Activated naive CD4-positive, alpha-beta T cell treated with anti-CD3 and anti-CD28 coated beads, Interleukin-2, amount 50 U/mL, for 24 hours (primary cell): ENCODE data around the gene PKNOX2.

Experiments
- H3K27ac Mint-ChIP-seq: one replicate; pipeline ENCODE4 v1.8.0; 2021; ENCODE audit warnings: mild to moderate bottlenecking, mixed read lengths
- H3K27me3 Mint-ChIP-seq: one replicate; pipeline ENCODE4 v1.8.0; 2021; ENCODE audit warnings: mixed read lengths
- H3K36me3 Mint-ChIP-seq: one replicate; pipeline ENCODE4 v1.8.0; 2021; ENCODE audit warnings: mixed read lengths
- H3K4me1 Mint-ChIP-seq: one replicate; pipeline ENCODE4 v1.8.0; 2021; ENCODE audit warnings: mixed read lengths
- H3K4me3 Mint-ChIP-seq: one replicate; pipeline ENCODE4 v1.8.0; 2021; ENCODE audit warnings: mild to moderate bottlenecking, mixed read lengths
- H3K9me3 Mint-ChIP-seq: one replicate; pipeline ENCODE4 v1.8.0; 2021; ENCODE audit warnings: mixed read lengths

The PKNOX2 gene

GRCh38 chr11:125165843-125166763, 1.6 kb downstream of the PKNOX2 start:
- H3K27me3 Mint-ChIP-seq, result peaks cover 44% of the 10 kb centered on the region
- peak overlapping the region; percentile 90 for H3K4me3 Mint-ChIP-seq

GRCh38 chr11:125166764-125167291, 2.3 kb downstream of the PKNOX2 start:
- Mint-ChIP-seq H3K27ac (no peak overlapping the region), H3K9me3 (no peaks in the 10 kb centered on the region), H3K4me3 (peak overlapping the region; percentile 11), H3K27me3 (peaks cover 46% of the 10 kb centered on the region), H3K36me3 (peaks cover 2% of the 10 kb centered on the region), H3K4me1 (peaks cover 15% of the 10 kb centered on the region)

More at GRCh38 chr11:125165843-125166763, 1.6 kb downstream of the PKNOX2 start:
- Mint-ChIP-seq H3K36me3 (peaks cover 2% of the 10 kb centered on the region), H3K4me1 (peaks cover 15% of the 10 kb centered on the region), H3K9me3 (no peaks in the 10 kb centered on the region), H3K27ac (no peak overlapping the region)

- no peak overlapping the region for H3K4me3 Mint-ChIP-seq
- no peaks in the 10 kb centered on the region for H3K9me3 Mint-ChIP-seq
- peaks cover 47% of the 10 kb centered on the region for H3K27me3 Mint-ChIP-seq
- peaks cover 2% of the 10 kb centered on the region for H3K36me3 Mint-ChIP-seq
- H3K27ac Mint-ChIP-seq, result no peak overlapping the region
- peaks cover 15% of the 10 kb centered on the region for H3K4me1 Mint-ChIP-seq
Observed at GRCh38 chr11:125167292-125167953, 2.9 kb downstream of the PKNOX2 start.

GRCh38 chr11:125167954-125168835, 3.6 kb downstream of the PKNOX2 start:
- peaks cover 2% of the 10 kb centered on the region for H3K36me3 Mint-ChIP-seq
- no peak overlapping the region for H3K27ac Mint-ChIP-seq
- H3K4me1 Mint-ChIP-seq, result peaks cover 15% of the 10 kb centered on the region
- H3K27me3 Mint-ChIP-seq, result peaks cover 47% of the 10 kb centered on the region
- no peaks in the 10 kb centered on the region for H3K9me3 Mint-ChIP-seq
- no peak overlapping the region for H3K4me3 Mint-ChIP-seq

GRCh38 chr11:125168918-125169456, 4.4 kb downstream of the PKNOX2 start:
- Mint-ChIP-seq H3K9me3 (no peaks in the 10 kb centered on the region), H3K4me1 (peaks cover 11% of the 10 kb centered on the region), H3K27me3 (peaks cover 47% of the 10 kb centered on the region), H3K4me3 (no peak overlapping the region), H3K36me3 (peaks cover 2% of the 10 kb centered on the region), H3K27ac (no peak overlapping the region)

- Mint-ChIP-seq H3K4me1 (peaks cover 11% of the 10 kb centered on the region), H3K9me3 (no peaks in the 10 kb centered on the region), H3K27me3 (peaks cover 48% of the 10 kb centered on the region), H3K4me3 (no peak overlapping the region), H3K27ac (no peak overlapping the region), H3K36me3 (peaks cover 2% of the 10 kb centered on the region)
Observed at GRCh38 chr11:125170001-125170509, 5.5 kb downstream of the PKNOX2 start.

- no peak overlapping the region for H3K4me3 Mint-ChIP-seq
- H3K9me3 Mint-ChIP-seq, result no peaks in the 10 kb centered on the region
- no peak overlapping the region for H3K27ac Mint-ChIP-seq
- peaks cover 2% of the 10 kb centered on the region for H3K36me3 Mint-ChIP-seq
- H3K27me3 Mint-ChIP-seq, result peaks cover 50% of the 10 kb centered on the region
- H3K4me1 Mint-ChIP-seq, result peaks cover 8% of the 10 kb centered on the region
Observed at GRCh38 chr11:125170510-125171031, 6.0 kb downstream of the PKNOX2 start.

GRCh38 chr11:125171974-125172373, 7.4 kb downstream of the PKNOX2 start:
- H3K36me3 Mint-ChIP-seq, result no peaks in the 10 kb centered on the region
- peaks cover 50% of the 10 kb centered on the region for H3K27me3 Mint-ChIP-seq
- H3K4me1 Mint-ChIP-seq, result no peaks in the 10 kb centered on the region
- no peaks in the 10 kb centered on the region for H3K9me3 Mint-ChIP-seq
- peak overlapping the region; percentile 26 for H3K27ac Mint-ChIP-seq
- no peak overlapping the region for H3K4me3 Mint-ChIP-seq

- no peak overlapping the region for H3K27ac Mint-ChIP-seq
Observed at GRCh38 chr11:125173027-125173426, 8.5 kb downstream of the PKNOX2 start.

GRCh38 chr11:125173556-125173955, 9.0 kb downstream of the PKNOX2 start:
- Mint-ChIP-seq H3K4me3 (no peak overlapping the region), H3K27ac (no peak overlapping the region), H3K36me3 (no peaks in the 10 kb centered on the region), H3K9me3 (no peaks in the 10 kb centered on the region), H3K27me3 (peaks cover 45% of the 10 kb centered on the region), H3K4me1 (no peaks in the 10 kb centered on the region)

More at GRCh38 chr11:125173027-125173426, 8.5 kb downstream of the PKNOX2 start:
- Mint-ChIP-seq H3K4me1 (no peaks in the 10 kb centered on the region), H3K9me3 (no peaks in the 10 kb centered on the region), H3K27me3 (peaks cover 50% of the 10 kb centered on the region), H3K36me3 (no peaks in the 10 kb centered on the region), H3K4me3 (no peak overlapping the region)

- no peaks in the 10 kb centered on the region for H3K4me1 Mint-ChIP-seq
- H3K27me3 Mint-ChIP-seq, result peaks cover 43% of the 10 kb centered on the region
Observed at GRCh38 chr11:125174057-125174456, 9.5 kb downstream of the PKNOX2 start.

GRCh38 chr11:125174686-125175085, 10.1 kb downstream of the PKNOX2 start:
- Mint-ChIP-seq H3K27me3 (peaks cover 40% of the 10 kb centered on the region), H3K36me3 (no peaks in the 10 kb centered on the region), H3K4me3 (no peak overlapping the region), H3K27ac (no peak overlapping the region), H3K9me3 (no peaks in the 10 kb centered on the region), H3K4me1 (no peaks in the 10 kb centered on the region)

More at GRCh38 chr11:125174057-125174456, 9.5 kb downstream of the PKNOX2 start:
- no peaks in the 10 kb centered on the region for H3K36me3 Mint-ChIP-seq
- H3K9me3 Mint-ChIP-seq, result no peaks in the 10 kb centered on the region
- H3K4me3 Mint-ChIP-seq, result no peak overlapping the region
- H3K27ac Mint-ChIP-seq, result no peak overlapping the region

- H3K4me3 Mint-ChIP-seq, result no peak overlapping the region
Observed at GRCh38 chr11:125175166-125175565, 10.6 kb downstream of the PKNOX2 start.

GRCh38 chr11:125175896-125176575, 11.5 kb downstream of the PKNOX2 start:
- peaks cover 34% of the 10 kb centered on the region for H3K27me3 Mint-ChIP-seq
- H3K36me3 Mint-ChIP-seq, result no peaks in the 10 kb centered on the region
- no peaks in the 10 kb centered on the region for H3K9me3 Mint-ChIP-seq
- H3K4me1 Mint-ChIP-seq, result no peaks in the 10 kb centered on the region
- H3K27ac Mint-ChIP-seq, result no peak overlapping the region
- H3K4me3 Mint-ChIP-seq, result no peak overlapping the region

More at GRCh38 chr11:125175166-125175565, 10.6 kb downstream of the PKNOX2 start:
- H3K36me3 Mint-ChIP-seq, result no peaks in the 10 kb centered on the region
- peaks cover 39% of the 10 kb centered on the region for H3K27me3 Mint-ChIP-seq
- H3K9me3 Mint-ChIP-seq, result no peaks in the 10 kb centered on the region
- no peaks in the 10 kb centered on the region for H3K4me1 Mint-ChIP-seq
- no peak overlapping the region for H3K27ac Mint-ChIP-seq
